Vagina (tissue), 2 donors: ENCODE data around the gene NRSN1. TPM values are rescaled to one million over a fixed set of nuclear protein-coding genes. Genes with fewer than 3 reads are reported as not detected.

Experiments
- DNase-seq, 2 donors: peaks; one replicate each; pipeline ENCODE4 v3.0.0-alpha.2; 2017; ENCODE audit errors: extremely low spot score in 2 of 2
- H3K27ac ChIP-seq: fragments of 200-600 bp; sonication (generic); one replicate; pipeline ENCODE4 v1.5.1; 2019
- H3K27me3 ChIP-seq: fragments of 200-600 bp; sonication (generic); one replicate; pipeline ENCODE4 v1.5.1; 2019
- H3K36me3 ChIP-seq, 2 donors: fragments of 200-600 bp; sonication (generic); one replicate each; pipeline ENCODE4 v1.5.1; 2017 to 2019
- H3K4me1 ChIP-seq: fragments of 200-600 bp; sonication (generic); one replicate; pipeline ENCODE4 v1.5.1; 2019
- H3K4me3 ChIP-seq, 2 donors: fragments of 200-600 bp; sonication (generic); 1 replicate in 1 of 2; 2 replicates in 1 of 2; pipeline ENCODE4 v1.5.1; 2016 to 2019
- H3K9me3 ChIP-seq: fragments of 200-600 bp; sonication (generic); one replicate; pipeline ENCODE4 v1.5.1; 2019
- POLR2A ChIP-seq, 2 donors: fragments of 450-650 bp; IDR thresholded peaks; one replicate each; pipeline ENCODE4 v1.6.1; 2017; ENCODE audit warnings: antibody characterized with exemption in 2 of 2, mild to moderate bottlenecking in 2 of 2, moderate library complexity in 2 of 2
- POLR2AphosphoS5 ChIP-seq, 2 donors: sonication (generic); formaldehyde crosslinking; IDR thresholded peaks; one replicate each; pipeline ENCODE4 v1.9.0; 2017; ENCODE audit warnings: antibody characterized with exemption in 2 of 2, mild to moderate bottlenecking in 2 of 2, low read depth in 1 of 2; ENCODE audit not compliant: insufficient read depth in 1 of 2
- intact Hi-C: fragments of 100-400 bp; cut with DNase I; formaldehyde crosslinking; loops from one replicate; pipeline ENCODE4 v1.15.1; 2023
- total RNA-seq: library from RNA; depleted of rRNA; stranded (reverse); fragments of >200 nt; gene quantifications from one replicate; pipeline ENCODE4 v1.2.3, GENCODE V29; 2016
- TF ChIP-seq, protein P1 (sequence below), 3 experiments: fragments of 450-650 bp in 2 of 3; fragments of 200-600 bp in 1 of 3; sonication (generic) in 1 of 3; IDR thresholded peaks; one replicate each; pipeline ENCODE4 v1.5.1; 2017 to 2019; ENCODE audit warnings: antibody characterized with exemption in 3 of 3, mild to moderate bottlenecking in 2 of 3, moderate library complexity in 2 of 3

NRSN1 gene, protein sequence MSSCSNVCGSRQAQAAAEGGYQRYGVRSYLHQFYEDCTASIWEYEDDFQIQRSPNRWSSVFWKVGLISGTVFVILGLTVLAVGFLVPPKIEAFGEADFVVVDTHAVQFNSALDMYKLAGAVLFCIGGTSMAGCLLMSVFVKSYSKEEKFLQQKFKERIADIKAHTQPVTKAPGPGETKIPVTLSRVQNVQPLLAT
- 1.5 TPM for total RNA-seq

DNA sequence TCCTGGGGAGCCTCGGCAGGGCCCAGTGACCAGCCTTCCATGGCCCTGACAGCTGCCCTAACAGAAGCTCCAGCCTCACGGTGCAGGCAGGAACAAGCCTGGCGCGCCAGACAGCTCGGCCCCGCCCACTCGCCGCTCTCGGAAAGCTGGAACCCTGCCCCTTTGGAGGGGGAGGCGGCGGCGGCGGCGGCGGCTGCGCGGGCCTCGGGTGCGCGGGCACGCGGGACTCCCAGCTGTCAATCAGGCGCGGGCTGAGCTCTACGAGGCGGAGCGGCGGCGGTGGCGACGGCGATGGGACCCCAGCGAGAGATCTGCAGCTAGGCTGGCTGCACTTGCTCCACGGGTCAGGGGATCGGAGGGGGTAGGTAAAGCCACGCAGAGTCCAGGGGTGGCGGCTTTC is at the start of gene NRSN1:
NRSN1 (plus strand) TSS at position 236 of the 400 bp plus-strand sequence. CDS start 8,113 bp downstream, outside the sequence.
- intact Hi-C loops: no loop called here
- Histone ChIP-seq H3K4me1 (no peaks in the 10 kb centered on the region), H3K4me3 (no peak within 1 kb of the TSS)

DNA sequence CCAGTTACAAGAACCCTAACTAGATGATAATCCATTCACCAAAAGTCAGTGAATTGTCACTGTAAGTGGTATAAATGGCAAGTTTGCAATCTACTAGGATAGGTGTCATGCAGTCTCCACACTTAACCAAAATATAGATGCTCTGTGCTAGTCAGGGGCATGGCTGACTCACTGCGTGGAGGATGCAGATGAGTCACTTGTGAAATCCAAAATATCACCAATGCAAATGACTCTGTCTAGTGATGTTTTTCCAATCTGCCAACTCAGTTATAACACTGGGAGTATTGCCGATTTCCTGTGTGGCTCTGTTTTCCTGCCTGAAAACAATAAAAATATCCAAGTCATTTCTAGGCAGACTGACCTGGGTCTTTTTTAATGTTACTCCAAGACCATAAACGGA is 47.8 kb upstream of the NRSN1 start:
- Histone ChIP-seq H3K27me3 (no peaks in the 10 kb centered on the region), H3K4me1 (no peaks in the 10 kb centered on the region), H3K36me3 (no peaks in the 10 kb centered on the region), H3K4me3 (no peak overlapping the region), H3K9me3 (no peaks in the 10 kb centered on the region), H3K27ac (no peak overlapping the region)
- intact Hi-C loops: no loop called here
- TF ChIP-seq, protein P1, sequence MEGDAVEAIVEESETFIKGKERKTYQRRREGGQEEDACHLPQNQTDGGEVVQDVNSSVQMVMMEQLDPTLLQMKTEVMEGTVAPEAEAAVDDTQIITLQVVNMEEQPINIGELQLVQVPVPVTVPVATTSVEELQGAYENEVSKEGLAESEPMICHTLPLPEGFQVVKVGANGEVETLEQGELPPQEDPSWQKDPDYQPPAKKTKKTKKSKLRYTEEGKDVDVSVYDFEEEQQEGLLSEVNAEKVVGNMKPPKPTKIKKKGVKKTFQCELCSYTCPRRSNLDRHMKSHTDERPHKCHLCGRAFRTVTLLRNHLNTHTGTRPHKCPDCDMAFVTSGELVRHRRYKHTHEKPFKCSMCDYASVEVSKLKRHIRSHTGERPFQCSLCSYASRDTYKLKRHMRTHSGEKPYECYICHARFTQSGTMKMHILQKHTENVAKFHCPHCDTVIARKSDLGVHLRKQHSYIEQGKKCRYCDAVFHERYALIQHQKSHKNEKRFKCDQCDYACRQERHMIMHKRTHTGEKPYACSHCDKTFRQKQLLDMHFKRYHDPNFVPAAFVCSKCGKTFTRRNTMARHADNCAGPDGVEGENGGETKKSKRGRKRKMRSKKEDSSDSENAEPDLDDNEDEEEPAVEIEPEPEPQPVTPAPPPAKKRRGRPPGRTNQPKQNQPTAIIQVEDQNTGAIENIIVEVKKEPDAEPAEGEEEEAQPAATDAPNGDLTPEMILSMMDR (IDR thresholded peaks at IDR 0.05): no peak
- TF ChIP-seq POLR2AphosphoS5 (IDR thresholded peaks at IDR 0.05; ENCODE audit: insufficient read depth in 1 of 2, low read depth in 1 of 2) (no peak), POLR2A (IDR thresholded peaks at IDR 0.05) (no peak)
- DNase-seq: no peak

More for the DNA sequence above, at the start of gene NRSN1:
- Histone ChIP-seq H3K9me3 (no peaks in the 10 kb centered on the region), H3K27me3 (no peaks in the 10 kb centered on the region), H3K27ac (no peak within 1 kb of the TSS), H3K36me3 (no peaks in the 10 kb centered on the region)
- TF ChIP-seq POLR2AphosphoS5 (IDR thresholded peaks at IDR 0.05; ENCODE audit: insufficient read depth in 1 of 2, low read depth in 1 of 2): no peak
- TF ChIP-seq, protein P1 (IDR thresholded peaks at IDR 0.05): no peak
- no peak for TF ChIP-seq POLR2A (IDR thresholded peaks at IDR 0.05)
- DNase-seq: no peak

DNA sequence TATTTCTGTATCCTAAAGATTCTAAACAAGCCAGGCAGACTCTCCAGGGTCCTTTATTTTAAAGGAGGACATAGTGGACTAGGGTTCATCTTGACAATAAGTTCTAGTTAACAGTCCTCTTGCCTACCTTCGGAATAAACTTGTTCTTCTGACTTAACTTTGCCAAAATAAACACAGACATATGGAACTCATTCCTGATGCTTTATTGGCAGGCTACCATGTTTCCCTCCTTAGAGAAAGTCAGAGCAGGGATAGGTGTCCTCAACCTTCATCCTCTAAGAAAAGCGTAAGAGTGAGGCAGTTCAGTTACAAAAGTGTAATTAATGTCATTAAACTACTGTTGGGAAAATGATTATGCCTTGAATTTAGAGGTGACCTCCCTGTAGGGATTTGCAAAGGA is 46.9 kb upstream of the NRSN1 start:
- no peaks in the 10 kb centered on the region for H3K36me3 ChIP-seq
- H3K27ac ChIP-seq: no peak overlapping the region
- DNase-seq: no peak
- intact Hi-C loops: no loop called here
- no peak overlapping the region for H3K4me3 ChIP-seq
- TF ChIP-seq, protein P1 (IDR thresholded peaks at IDR 0.05): no peak
- H3K27me3 ChIP-seq: no peaks in the 10 kb centered on the region
- H3K9me3 ChIP-seq: no peaks in the 10 kb centered on the region
- H3K4me1 ChIP-seq: no peaks in the 10 kb centered on the region

DNA sequence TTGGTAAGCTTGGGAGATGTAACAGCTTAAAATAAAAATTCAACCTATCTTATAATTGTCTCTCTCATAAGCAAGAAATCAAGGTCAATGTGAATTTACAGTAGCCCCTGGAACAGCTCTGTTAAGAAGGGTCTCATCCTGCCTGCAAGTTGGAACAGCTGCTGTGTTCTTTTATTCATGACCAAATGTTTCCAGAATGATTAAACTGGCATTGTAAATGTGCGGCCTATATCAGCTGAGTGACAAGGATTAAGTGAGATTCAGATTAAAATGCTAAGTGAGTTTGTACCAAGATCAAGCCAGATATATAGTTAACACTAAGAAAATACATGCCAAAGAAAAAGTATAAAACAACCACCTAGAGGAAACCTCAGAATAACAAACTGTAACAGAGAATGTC is 45.3 kb upstream of the NRSN1 start:
- Histone ChIP-seq H3K4me3 (no peak overlapping the region), H3K27ac (no peak overlapping the region), H3K9me3 (no peaks in the 10 kb centered on the region), H3K27me3 (no peaks in the 10 kb centered on the region), H3K36me3 (no peaks in the 10 kb centered on the region), H3K4me1 (no peaks in the 10 kb centered on the region)
- TF ChIP-seq, protein P1 (IDR thresholded peaks at IDR 0.05): no peak
- TF ChIP-seq POLR2A (IDR thresholded peaks at IDR 0.05) (no peak), POLR2AphosphoS5 (IDR thresholded peaks at IDR 0.05; ENCODE audit: insufficient read depth in 1 of 2, low read depth in 1 of 2) (no peak)
- intact Hi-C loops: no loop called here
- DNase-seq: no peak

DNA sequence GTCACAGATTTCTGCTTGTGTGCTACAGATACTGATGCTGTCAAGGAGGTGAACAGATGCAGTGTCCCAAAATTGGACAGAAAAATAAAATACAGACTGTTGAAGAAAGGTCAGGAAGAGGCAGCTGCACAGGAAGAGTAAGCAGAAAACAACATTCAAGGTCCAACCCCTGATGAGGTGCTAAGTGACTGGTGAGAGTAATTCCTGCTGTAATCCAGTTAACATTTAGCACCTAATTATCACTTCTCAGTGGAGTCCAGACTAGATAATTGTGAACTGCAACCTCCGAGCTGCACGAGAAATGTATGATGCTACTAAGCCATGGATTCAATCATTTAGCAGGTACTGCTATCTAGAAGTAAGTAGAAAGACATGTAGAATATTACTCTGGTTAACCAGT is 36.3 kb upstream of the NRSN1 start:
- H3K4me1 ChIP-seq: no peaks in the 10 kb centered on the region
- H3K36me3 ChIP-seq: no peaks in the 10 kb centered on the region
- no peak overlapping the region for H3K4me3 ChIP-seq
- no peak for TF ChIP-seq POLR2AphosphoS5 (IDR thresholded peaks at IDR 0.05; ENCODE audit: insufficient read depth in 1 of 2, low read depth in 1 of 2)
- TF ChIP-seq, protein P1 (IDR thresholded peaks at IDR 0.05): no peak
- TF ChIP-seq POLR2A (IDR thresholded peaks at IDR 0.05): no peak
- intact Hi-C loops: no loop called here
- H3K27ac ChIP-seq: no peak overlapping the region
- H3K27me3 ChIP-seq: no peaks in the 10 kb centered on the region
- DNase-seq: no peak
- H3K9me3 ChIP-seq: no peaks in the 10 kb centered on the region
